Astrocyte of the cerebellum (primary cell): ENCODE measurements around the gene SH3RF3.

Experiments
- DNase-seq: peaks from one replicate; pipeline ENCODE4 v3.0.0-alpha.2; 2011; ENCODE audit warnings: low read depth
- H3K4me3 ChIP-seq: 2 replicates; pipeline ENCODE4 v1.5.1; 2011; ENCODE audit warnings: mild to moderate bottlenecking, low read depth, low read length, moderate library complexity
- CTCF ChIP-seq: IDR thresholded peaks from 2 replicates; pipeline ENCODE4 v1.5.1; 2012; ENCODE audit warnings: low read length, low read depth, moderate library complexity, mild to moderate bottlenecking; ENCODE audit errors: missing control alignments
- in situ Hi-C: cut with HindIII; loops from 2 replicates; pipeline ENCODE4 v1.10.0; 2017; ENCODE audit warnings: low sequenced_read_pairs

Gene SH3RF3

GRCh38 chr2:109423556-109424359 is 294.8 kb downstream of the SH3RF3 start:
- in situ Hi-C loops: no loop called here
- no peak for TF ChIP-seq CTCF
- no peak overlapping the region for H3K4me3 ChIP-seq
- no peak for DNase-seq

GRCh38 chr2:109425411-109425810 is 296.4 kb downstream of the SH3RF3 start:
- in situ Hi-C loops: no loop called here
- no peak for DNase-seq
- H3K4me3 ChIP-seq: no peak overlapping the region
- TF ChIP-seq CTCF: no peak

GRCh38 chr2:109427661-109428091 is 298.7 kb downstream of the SH3RF3 start:
- H3K4me3 ChIP-seq: no peak overlapping the region
- in situ Hi-C loops: no loop called here
- DNase-seq: no peak
- TF ChIP-seq CTCF: no peak

- no peak for DNase-seq
- in situ Hi-C loops: no loop called here
- TF ChIP-seq CTCF: no peak
- H3K4me3 ChIP-seq: no peak overlapping the region
These were observed 299.3 kb downstream of the SH3RF3 start for GRCh38 chr2:109428281-109428680.

GRCh38 chr2:109428841-109429566 is 300.0 kb downstream of the SH3RF3 start:
- in situ Hi-C loops: no loop called here
- no peak for TF ChIP-seq CTCF
- H3K4me3 ChIP-seq: no peak overlapping the region
- no peak for DNase-seq

- in situ Hi-C loops: no loop called here
- TF ChIP-seq CTCF: no peak
- no peak overlapping the region for H3K4me3 ChIP-seq
- DNase-seq: no peak
These were observed 300.7 kb downstream of the SH3RF3 start for GRCh38 chr2:109429567-109430328.
